Activated T-cell treated with anti-CD3 and anti-CD28 coated beads for 1 hour (primary cell): Measurements from ENCODE around the gene TMEM125.

Experiments
- DNase-seq: peaks from one replicate; pipeline ENCODE4 v3.0.0-alpha.2; 2020; ENCODE audit warnings: low read depth

Gene TMEM125

GRCh38 chr1:43274125-43274803, 4.5 kb downstream of the TMEM125 start:
- peak; percentile 9 for DNase-seq

- no peak for DNase-seq
These were observed 5.0 kb downstream of the TMEM125 start for GRCh38 chr1:43274804-43275180.

GRCh38 chr1:43275826-43276620, 6.2 kb downstream of the TMEM125 start:
- DNase-seq = no peak

GRCh38 chr1:43276673-43277072, 6.9 kb downstream of the TMEM125 start:
- no peak for DNase-seq

- no peak for DNase-seq
These were observed 7.5 kb downstream of the TMEM125 start for GRCh38 chr1:43277116-43277876.

- DNase-seq = no peak
These were observed 9.4 kb downstream of the TMEM125 start for GRCh38 chr1:43279161-43279560.

- DNase-seq = no peak
These were observed 9.9 kb downstream of the TMEM125 start for GRCh38 chr1:43279666-43280065.

- DNase-seq = no peak
These were observed 10.9 kb downstream of the TMEM125 start for GRCh38 chr1:43280692-43281091.

GRCh38 chr1:43282220-43283195, 12.7 kb downstream of the TMEM125 start:
- no peak for DNase-seq

GRCh38 chr1:43284065-43284464, 14.3 kb downstream of the TMEM125 start:
- no peak for DNase-seq

- no peak for DNase-seq
These were observed 14.8 kb downstream of the TMEM125 start for GRCh38 chr1:43284546-43285110.

- no peak for DNase-seq
These were observed 15.6 kb downstream of the TMEM125 start, which contains the start of gene C1orf210 for GRCh38 chr1:43285269-43285990. TSS of gene C1orf210 (minus strand) at chr1:43285581. CDS start at chr1:43283270, 2,311 bp downstream.

GRCh38 chr1:43286115-43286514, 16.3 kb downstream of the TMEM125 start:
- DNase-seq = no peak

GRCh38 chr1:43286533-43286932, 16.8 kb downstream of the TMEM125 start:
- DNase-seq = no peak

- DNase-seq = no peak
These were observed 18.4 kb downstream of the TMEM125 start for GRCh38 chr1:43288058-43288784.

GRCh38 chr1:43288785-43289706, 19.3 kb downstream of the TMEM125 start:
- DNase-seq = no peak

- no peak for DNase-seq
These were observed 22.4 kb downstream of the TMEM125 start for GRCh38 chr1:43292216-43292615.

GRCh38 chr1:43292679-43293078, 22.9 kb downstream of the TMEM125 start:
- no peak for DNase-seq

- no peak for DNase-seq
These were observed 23.4 kb downstream of the TMEM125 start for GRCh38 chr1:43293176-43293575.
